ENCODE results near the gene TTC13.
"Not testable (repeated sequence)": the region's sequence is repeated elsewhere in the genome, so short reads cannot be mapped to it uniquely, and the experiment has no call there.

Gene TTC13

DNA sequence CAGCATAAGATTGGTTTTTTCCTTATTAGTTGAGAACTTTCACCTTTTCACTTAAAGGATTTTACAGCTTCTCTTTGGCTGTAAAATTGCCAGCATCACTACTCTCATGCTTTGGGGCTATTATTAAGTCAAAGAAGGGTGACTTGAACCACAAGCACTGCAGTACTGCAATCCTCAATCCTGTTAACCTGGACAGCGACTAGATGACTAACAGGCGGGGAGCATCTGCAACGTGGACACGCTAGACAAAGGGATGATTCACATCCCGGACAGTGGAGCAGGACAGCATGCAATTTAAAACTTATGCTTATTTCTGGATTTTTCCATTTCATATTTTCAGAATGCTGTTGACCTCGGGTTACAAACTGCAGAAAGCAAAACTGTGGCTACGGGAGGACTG, 8.3 kb upstream of the TTC13 start:
- no peak for DNase-seq

DNA sequence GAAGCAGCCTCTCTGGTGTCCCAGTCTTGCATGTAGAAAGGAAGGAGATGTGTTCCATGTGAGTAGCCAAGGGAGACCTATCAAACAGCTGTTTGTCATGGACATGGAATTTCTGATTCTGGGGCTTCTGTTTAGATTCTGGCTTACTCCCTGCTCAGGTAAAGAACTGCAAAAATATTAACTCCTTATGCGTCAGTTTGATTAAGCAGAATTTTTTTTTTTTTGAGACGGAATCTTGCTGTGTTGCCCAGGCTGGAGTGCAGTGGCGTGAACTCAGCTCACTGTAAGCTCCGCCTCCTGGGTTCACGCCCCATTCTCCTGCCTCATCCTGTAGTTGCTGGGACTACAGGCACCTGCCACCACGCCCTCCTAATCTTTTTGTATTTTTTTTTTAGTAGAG, 7.0 kb upstream of the TTC13 start:
- no peak for DNase-seq

DNA sequence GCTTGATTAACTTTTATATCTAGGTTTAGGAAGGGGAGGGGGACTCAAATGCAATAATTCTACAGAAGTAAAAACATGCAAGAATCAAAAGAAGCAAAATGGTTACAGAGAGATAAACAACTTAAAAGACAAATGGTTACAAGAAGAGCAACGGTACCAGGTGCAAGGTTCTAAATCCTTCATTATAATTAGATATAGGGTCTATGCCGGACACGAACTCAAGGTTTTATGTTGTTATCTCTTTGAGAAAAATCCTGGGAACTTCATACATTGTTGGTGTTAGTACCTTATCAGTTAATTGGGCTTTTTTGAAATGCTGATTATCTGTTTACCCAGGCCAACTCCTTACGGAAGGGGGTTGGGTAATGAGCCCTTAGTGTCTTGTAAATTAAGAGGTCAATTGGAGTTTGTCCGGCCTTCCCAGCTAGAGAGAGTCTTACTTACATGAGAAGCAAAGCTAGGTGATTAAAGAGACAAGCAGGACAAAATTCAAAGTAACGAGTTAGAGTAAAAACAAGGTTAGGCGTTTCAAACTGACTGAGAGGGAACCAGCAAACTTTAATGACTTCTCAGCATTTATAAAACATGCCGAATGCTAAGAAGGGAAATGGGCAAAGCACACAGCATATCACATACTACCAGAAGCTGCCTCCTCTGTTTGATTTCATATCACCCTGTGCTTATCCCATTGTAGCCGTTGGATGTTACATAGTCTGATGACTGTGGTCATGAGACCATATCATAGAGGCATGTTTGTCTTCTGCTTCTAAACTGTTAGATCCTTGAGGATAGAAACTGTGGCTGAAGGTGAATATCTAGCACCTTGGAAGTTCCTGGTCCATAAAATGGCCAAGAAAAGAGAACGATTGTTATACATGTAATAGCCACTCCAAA, 6.2 kb upstream of the TTC13 start:
- DNase-seq = not testable (repeated sequence)

DNA sequence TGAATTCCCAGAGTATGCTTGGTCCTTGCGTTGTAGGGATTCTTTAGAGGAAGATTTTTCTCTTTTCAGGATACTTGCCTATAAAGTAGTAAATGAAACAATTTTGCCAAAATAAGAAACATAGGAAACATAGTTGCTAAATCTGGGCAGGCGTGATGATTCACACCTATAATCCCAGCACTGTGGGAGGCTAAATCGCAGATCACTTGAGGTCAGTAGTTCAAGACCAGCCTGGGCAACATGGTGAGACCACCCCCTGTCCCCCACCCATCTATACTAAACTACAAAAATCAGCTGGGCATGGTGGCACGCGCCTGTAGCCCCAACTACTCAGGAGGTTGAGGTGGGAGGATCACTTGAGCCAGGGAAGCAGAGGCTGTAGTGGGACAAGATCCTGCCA, 5.2 kb upstream of the TTC13 start:
- DNase-seq = no peak

DNA sequence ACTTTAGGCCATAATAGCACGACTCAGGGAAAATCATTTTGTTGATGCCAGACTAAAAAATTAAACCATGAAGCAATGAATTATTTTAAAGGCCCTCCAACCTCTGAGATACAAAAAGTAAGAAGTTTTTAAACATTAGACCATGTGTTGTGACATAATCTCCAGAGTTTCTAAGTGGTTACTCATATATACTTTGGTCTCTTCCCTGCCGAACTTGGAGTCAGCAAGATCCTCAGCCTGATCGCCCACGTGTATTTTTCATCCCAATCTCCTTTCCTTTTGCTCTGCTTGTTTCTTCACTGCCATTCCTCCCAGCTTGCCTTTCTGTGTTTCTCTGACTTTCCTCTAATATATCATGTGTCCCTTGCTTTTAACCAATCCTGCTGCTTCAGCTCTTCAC, 4.0 kb upstream of the TTC13 start:
- no peak for DNase-seq

DNA sequence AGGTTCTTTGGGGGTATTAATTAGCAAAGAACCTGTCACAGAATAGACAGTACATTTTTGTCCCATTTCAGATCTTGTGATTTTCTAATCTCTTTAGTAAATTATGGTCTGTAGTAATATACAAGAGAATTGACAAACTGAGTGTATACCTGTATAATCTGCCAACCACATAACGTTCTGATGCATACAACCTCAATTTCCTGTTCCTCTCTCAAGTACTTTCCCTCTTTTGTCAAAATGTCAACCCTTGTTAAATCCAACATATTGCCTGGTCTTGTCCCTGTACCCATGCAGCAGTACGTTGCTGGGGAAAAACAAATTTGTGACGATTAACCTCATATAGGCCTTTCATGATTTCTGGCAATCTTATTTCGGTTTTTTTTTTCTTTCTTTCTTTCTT, 1.3 kb upstream of the TTC13 start:
- no peak for DNase-seq

DNA sequence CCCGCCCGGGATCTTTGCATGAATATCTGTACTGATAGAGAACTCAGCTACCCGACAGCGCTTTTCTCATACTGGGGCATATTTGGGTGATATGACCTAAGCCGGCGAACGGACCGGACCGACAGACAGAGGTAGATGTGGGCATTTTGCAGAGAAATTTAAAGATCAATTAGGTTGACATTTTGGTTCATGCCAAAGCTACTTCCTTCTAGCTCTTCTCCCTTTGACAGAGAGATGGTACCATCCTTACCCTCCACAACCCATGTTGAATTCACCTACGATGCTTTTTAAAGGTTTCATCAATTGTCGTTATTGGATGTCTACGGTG, 692 bp upstream of the TTC13 start:
- peak; percentile 41 for DNase-seq

DNA sequence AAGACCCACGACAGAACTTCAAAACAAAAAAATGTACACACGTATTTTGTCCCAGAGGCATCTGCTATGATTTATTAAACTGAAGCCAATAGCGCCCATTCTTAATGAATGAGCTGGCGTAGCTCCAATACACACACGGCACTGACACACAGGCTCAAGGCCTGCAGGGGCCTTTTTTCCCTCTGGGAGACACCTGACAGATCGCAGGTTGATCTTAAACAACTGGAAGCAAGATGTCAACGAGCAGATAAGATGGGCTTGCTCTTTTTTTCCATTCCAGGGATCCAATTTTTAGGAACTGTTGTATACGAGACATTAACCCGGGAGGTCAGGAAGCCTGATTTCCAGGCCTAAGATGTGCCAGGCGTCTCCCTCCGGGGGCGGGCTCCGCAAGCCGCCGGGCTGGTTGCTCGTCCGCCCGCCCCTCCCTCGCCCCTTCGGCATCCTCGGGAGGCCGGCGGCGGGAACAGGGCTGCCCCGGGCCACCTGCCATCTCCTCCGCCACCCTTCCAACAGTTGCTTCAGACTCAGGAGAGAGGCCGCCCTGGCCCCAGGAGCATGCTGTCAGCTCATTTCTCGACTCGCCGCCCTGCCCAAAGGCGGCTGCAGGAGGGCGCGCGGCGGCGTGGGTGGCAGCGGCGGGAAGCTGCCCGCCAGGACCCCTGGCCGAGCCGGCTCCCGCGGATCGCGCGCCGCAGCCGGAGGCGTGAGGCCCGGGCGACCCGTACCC, 735 bp downstream of the TTC13 start:
- DNase-seq = peak; percentile 86

DNA sequence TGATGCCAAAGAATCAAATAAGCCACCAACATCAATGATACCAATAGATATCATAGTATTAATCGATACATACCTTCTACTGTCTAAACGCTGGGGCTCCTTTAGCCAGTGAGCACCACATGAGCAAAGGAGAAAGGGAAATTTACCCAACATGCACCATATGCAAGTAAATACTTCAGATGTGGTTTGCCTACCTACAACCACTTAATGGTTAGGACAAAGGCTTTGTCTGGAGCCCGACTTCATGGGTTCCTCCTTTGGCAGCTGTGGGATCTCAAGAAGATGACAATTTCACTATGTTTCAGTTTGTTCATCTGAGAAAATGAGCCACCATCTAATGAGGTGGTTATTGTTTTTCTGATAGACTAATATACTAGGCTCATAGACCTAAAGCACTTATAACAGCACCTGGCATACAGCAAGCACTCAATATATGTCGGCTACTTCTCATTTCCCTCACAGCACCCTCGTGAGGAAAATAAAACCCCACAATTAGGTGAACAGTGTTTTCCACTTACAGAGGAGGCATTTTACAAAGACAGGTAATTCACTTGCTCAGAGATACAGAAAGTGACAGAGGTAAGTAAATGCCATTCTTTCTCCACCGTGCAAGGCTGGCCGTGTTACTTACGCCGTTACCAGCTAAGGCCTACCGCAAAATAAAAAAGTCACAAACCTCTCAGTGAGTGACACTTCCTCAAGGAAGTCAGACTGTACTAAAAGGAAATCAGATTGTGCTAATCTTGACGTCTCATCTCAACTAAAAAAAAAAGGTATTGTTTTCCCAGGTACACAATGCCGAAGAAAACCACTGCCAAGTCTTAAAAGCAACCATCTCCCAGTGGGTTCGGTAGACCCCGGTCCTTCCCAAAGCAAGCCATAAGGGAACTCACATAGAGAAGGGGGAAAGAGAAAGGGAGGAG, 1.6 kb downstream of the TTC13 start:
- DNase-seq = no peak

DNA sequence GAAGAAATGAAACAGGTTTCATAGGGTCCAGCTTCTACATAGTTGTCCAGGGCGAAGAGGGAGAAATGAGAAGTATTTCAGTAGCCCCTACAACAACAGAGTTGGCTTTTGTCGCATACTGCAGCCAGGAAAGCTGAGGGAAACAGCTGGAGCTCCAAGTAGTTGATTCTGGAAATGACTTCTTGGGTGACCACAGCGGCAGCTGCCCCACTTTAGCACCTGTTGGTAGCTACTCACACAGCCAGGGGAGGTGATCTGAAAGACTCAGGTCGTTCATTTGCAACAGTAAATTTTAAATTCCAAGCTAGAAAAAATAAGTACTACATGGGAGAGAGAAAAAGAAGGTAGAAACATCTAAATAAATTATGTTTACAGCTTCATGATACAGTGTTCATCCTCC, 2.3 kb downstream of the TTC13 start:
- no peak for DNase-seq

DNA sequence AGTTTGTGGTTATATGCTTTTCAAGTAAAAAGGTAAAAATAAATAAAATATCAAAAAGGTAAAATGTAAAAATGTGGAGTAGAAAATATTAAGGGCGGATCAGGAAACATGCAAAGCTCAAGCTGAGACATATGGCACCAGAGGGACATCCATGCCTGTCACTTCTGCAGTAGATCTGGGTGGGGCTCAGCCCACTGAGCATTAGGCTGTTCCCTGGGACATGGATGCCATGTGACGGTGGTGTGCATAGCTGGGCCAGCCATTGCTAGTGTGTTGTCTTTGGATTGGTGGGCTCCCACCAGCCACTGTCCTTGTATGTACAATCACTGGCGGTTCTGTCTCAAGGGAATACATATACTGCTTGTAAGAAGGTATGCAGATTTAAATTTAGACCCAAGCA, 3.0 kb downstream of the TTC13 start:
- peak; percentile 3 for DNase-seq

DNA sequence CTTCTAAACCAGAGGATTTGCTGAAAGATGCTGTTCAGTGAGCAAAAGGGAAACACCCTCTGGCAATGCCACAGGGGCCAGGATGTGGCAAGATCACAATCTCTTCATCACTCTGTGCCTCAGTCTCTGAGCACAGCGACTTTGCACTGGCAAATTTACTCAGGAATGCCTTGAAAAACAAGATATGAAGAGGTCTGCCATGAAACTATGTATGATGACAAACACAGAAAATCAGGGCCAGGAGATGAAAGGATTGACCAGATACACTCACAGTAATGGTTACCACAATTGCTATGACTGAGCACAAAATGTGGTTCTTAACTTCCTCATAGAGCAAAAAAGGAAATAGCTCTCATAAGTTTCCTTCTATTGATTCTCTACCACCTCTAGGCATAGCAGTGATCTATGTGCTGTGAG, 5.8 kb downstream of the TTC13 start:
- DNase-seq = no peak

DNA sequence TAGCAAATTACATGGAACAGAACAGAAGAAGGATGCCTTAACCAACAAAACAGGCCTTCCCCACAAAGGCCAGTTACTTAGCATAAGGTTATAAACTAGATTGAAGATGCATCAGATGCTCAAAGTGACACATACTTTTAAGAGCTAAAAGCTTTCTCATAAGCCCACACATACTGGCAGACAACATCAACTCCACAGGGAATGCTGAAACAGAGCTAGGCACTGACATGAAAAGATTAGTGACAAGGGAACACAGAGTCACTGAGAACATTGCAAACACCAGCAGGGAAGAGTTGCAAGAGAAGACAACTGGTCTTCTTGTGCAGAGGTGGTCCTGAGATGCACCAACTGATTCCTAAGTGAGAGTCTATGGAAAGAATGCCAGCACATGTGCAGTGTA, 6.9 kb downstream of the TTC13 start:
- DNase-seq = no peak

DNA sequence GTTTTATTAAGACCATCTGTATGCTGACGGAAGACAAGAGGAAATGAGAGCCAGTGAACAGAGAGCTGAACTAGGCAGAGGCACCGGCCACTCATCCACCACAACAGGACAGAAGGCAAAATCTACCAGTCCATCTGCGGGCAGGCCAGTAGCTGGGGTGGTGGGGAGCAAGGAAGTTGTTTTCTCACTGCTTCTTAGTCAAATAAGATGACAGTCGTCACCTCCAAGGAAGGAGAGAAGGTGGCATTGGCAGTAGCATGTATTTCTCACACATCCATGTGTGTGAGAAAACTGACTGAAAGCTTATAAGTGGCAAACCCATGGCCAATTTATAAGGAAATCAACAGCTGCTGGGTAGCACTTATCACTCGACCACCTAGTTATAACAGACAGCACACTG, 8.2 kb downstream of the TTC13 start:
- no peak for DNase-seq

DNA sequence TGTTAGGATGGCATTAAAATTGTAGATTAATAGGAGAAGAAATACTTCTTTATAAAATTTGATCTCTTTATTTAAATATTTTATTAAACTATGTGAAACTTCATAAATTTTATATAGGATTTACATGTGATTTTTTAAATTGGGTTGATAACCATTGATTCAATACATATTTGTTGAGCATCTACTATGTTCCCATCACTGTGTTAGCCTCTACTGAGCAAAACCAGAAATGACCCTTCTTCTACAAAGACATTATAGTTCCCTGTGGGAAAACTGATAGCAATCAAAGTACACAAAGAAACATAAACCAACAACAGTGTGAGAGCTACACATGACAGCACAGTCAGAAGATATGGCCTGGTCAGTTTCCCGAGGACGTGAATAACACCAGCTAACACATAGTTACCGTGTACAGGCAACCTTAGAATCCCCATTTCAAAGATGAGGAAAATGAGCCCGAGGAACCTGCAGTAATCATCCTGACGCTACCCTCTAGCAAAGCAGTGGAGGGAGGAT, 12.2 kb downstream of the TTC13 start:
- no peak for DNase-seq

DNA sequence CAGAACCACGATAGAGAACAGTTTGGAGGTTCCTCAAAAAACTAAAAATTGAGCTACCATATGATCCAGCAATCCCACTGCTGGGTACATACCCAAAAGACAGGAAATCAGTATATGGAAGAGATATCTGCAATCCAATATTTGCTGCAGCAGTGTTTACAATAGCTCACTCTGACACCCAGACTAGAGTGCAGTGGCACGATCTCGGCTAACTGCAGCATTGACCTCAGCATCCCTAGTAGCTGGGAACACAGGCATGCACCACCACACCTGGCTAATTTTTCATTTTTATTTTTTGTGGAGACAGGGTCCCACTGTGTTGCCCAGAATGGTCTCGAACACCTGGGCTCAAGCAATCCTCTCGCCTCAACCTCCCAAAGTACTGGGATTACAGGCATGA, 13.1 kb downstream of the TTC13 start:
- DNase-seq = no peak

DNA sequence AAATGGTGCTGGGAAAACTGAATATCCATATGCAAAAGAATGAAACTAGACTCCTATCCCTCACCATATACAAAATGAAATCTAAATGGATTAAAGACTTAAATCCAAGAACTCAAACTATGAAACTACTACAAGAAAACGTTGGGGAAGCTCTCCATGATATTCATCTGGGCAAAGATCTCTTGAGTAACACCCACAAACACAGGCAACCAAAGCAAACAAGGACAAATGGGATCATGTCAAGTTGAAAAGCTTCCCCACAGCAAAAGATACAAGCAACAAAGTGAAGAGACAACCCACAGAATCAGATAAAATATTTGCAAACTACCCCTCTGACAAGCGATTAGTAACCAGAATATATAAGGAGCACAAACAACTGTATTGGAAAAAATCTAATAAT, 13.8 kb downstream of the TTC13 start:
- DNase-seq = no peak

DNA sequence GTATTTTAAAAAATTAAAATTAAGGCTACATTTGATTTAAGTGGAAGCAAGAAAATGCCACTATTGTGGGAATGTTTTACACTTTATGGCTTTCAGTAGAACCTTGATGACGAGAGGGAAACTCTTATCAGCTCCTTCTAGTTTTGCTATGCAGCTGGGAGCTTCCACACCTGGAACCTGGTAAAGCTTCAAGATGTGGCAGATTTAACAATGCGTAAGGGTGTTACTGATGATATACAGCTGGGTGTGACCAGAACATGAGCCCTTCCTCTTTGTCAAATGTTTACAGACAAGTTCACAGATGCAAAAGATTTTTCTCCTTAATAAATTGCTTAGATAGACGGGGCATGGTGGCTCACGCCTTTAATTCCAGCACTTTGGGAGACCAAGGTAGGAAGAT, 20.3 kb downstream of the TTC13 start:
- DNase-seq = no peak

DNA sequence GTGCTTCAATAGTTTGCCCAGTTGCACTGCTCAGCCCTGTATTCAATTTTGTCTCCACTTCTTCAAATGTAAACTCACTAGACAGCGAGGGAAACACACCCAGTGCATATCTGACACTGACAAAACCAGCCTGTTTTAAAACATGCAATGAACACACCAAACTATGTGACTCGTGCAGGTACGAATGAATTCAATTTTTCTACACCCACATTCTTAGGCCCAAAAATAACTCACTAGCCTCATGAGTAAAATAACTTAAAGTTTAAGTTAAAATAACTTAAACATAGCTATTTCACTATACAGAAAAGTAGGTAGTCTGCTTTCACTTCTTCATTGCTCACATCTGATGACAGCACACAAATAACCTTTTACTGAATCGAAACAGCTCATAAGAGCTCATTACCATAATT, 21.1 kb downstream of the TTC13 start:
- DNase-seq = no peak

DNA sequence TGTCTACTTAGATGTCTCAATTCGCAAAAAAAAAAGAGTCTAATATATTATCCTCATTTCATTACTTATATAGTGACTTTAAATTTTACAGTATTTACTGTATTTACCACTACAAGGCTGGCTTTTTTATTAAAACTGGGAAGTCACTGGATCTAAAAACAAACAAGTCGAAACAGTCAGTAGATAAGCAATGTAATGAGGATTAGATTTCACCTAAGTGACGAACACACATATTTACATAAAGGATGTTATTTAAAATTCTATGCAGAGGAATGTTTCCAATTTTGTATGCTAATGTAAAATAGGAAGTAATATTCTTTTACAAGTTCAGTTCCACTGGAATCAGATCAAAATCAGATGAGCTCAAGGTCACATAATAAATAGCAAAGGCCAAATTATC, 28.3 kb downstream of the TTC13 start:
- no peak for DNase-seq

DNA sequence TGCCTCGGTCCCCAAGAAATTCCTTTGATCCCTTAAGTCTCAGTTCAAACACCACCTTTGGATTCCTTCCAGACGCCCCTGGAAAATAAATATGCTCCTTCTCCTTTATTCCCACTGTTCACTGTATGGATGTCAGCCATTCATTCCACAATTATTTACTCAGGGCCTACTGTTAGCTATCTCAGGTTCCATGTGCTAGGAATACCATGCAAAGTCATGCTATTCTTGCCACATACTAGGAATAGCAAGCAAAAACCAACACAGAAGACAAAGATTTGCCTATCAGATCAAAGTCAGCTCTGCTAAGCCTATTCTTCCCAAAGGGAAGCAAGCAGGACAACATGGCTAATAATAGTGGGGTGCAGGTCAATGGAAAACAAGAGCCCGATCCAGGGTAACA, 29.8 kb downstream of the TTC13 start:
- no peak for DNase-seq

DNA sequence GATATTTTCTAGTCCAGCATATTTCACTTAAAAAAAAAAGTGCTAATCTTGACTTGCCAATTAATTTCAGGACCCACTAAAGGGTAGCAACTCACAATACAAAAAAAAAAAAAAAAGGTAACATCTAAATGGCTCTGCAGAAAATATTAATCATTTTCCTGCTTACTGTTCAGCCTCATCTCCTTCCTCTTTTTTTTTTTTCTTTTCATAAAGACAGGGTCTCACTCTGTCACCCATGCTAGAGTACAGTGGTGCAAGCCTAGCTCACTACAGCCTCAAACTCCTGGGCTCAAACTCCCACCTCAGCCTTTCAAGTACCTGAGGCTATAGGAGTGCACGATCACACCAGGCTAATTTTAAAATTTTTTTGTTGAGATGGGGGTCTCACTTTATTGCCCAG, 30.4 kb downstream of the TTC13 start:
- no peak for DNase-seq

DNA sequence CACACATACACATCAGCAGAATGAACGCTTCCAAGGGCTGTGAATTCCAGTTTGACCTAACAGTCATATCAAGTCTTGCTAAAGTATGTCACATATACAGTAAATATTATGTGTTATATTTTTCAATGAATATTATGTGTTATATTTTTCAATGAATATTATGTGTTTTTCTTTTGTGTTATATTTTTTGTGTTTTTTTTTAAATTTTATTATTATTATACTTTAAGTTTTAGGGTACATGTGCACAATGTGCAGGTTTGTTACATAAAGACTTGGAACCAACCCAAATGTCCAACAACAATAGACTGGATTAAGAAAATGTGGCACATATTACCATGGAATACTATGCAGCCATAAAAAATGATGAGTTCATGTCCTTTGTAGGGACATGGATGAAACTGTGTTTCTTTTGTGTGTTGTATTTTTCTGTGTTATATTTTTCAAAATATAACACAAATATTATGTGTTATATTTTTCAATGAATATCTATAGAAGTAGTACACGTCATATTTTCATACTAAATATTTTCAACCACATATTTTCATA, 35.5 kb downstream of the TTC13 start:
- no peak for DNase-seq

Measured in NCI-H2171 treated with DMSO at 0.1 percent for 48 hours (cell line).